ENCODE results near the gene TPGS2. TPM values are rescaled to one million over a fixed set of nuclear protein-coding genes. Genes with fewer than 3 reads are reported as not detected.

The TPGS2 gene
- total and polyA plus RNA-seq, 2 of the 8 experiments (the other 6 are each of a cell fraction or from before 2014, with no cell fraction given), result 151 to 273 TPM

- no peak overlapping the region for H2BK20ac ChIP-seq (ENCODE audit: low read length)
- H3K18ac ChIP-seq (ENCODE audit: extremely low read depth, low read length), result no peak overlapping the region
- H2BK5ac ChIP-seq (ENCODE audit: low read depth, low read length), result no peak overlapping the region
- POLR2A ChIA-PET (ENCODE audit: partially characterized antibody), result no interaction called here
- no peaks in the 10 kb centered on the region for H3K4me1 ChIP-seq (replicated peaks in 1 of 4; ENCODE audit: control insufficient read depth in 3 of 4, insufficient read depth in 4 of 4, low read length in 3 of 4)
- no peak overlapping the region for H2AFZ ChIP-seq (ENCODE audit: low read length)
- H3K79me2 ChIP-seq (ENCODE audit: control insufficient read depth in 1 of 2, insufficient read depth in 2 of 2, low read length in 2 of 2), result no peaks in the 10 kb centered on the region
- H3K23me2 ChIP-seq (ENCODE audit: low read depth, low read length), result peaks cover 2% of the 10 kb centered on the region; the same call in 1 of the 2 replicates
- no peak overlapping the region for H4K91ac ChIP-seq (replicated peaks; ENCODE audit: insufficient read length, low read length)
- TF ChIP-seq, protein P1, sequence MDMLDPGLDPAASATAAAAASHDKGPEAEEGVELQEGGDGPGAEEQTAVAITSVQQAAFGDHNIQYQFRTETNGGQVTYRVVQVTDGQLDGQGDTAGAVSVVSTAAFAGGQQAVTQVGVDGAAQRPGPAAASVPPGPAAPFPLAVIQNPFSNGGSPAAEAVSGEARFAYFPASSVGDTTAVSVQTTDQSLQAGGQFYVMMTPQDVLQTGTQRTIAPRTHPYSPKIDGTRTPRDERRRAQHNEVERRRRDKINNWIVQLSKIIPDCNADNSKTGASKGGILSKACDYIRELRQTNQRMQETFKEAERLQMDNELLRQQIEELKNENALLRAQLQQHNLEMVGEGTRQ (IDR thresholded peaks at IDR 0.05; ENCODE audit: low read length), result no peak
- TF ChIP-seq CEBPB (IDR thresholded peaks at IDR 0.05; ENCODE audit: low read depth, low read length), result no peak
- no peak for TF ChIP-seq EZH2 (IDR thresholded peaks at IDR 0.05; ENCODE audit: low read depth, low read length, severe bottlenecking)
- no peaks in the 10 kb centered on the region for H3K27me3 ChIP-seq (replicated peaks in 1 of 4; ENCODE audit: control insufficient read depth in 3 of 4, extremely low read depth in 1 of 4, insufficient read depth in 3 of 4, low read length in 3 of 4)
- no peak overlapping the region for H2BK120ac ChIP-seq (replicated peaks; ENCODE audit: low read depth, low read length)
- no peaks in the 10 kb centered on the region for H3K79me1 ChIP-seq (ENCODE audit: low read depth, low read length)
- no peak overlapping the region for H3K23ac ChIP-seq (ENCODE audit: insufficient read length)
- no peak overlapping the region for H3K56ac ChIP-seq (replicated peaks; ENCODE audit: insufficient read length, low read depth, low read length)
- no peak overlapping the region for H3K14ac ChIP-seq (ENCODE audit: insufficient read length)
- H3K36me3 ChIP-seq (ENCODE audit: control insufficient read depth in 2 of 4, insufficient read depth in 4 of 4, low read length in 3 of 4), result no peaks in the 10 kb centered on the region
- FAIRE-seq (no peak), DNase-seq (ENCODE audit: low read depth in 1 of 2, low spot score in 2 of 2) (no peak)
- H3K4ac ChIP-seq (replicated peaks; ENCODE audit: insufficient read length, low read depth, low read length), result no peak overlapping the region
- WGBS, 2 experiments (ENCODE audit: extremely low coverage in 1 of 2, insufficient coverage in 1 of 2, insufficient read length in 1 of 2, insufficient replicate concordance in 2 of 2, low coverage in 1 of 2, low lambda C conversion rate in 2 of 2, missing lambda C conversion rate in 1 of 2), result 90% methylated on average over 3 of the region's 3 CpGs; no CpG with 5 or more reads in 1 of the 2 experiments
- H2BK15ac ChIP-seq (ENCODE audit: low read length), result no peak overlapping the region
- H3K9ac ChIP-seq (replicated peaks in 1 of 4; ENCODE audit: extremely low read depth in 1 of 4, low read depth in 3 of 4, low read length in 3 of 4), result no peak overlapping the region
- CTCF ChIA-PET (ENCODE audit: partially characterized antibody), result interaction anchor here (0.6 to 3.1 kb wide), 11 partner anchors 12 to 614 kb away, joined by 3 to 17 read pairs (median 4); no protein-coding TSS in a partner anchor
- no peak overlapping the region for H4K5ac ChIP-seq (ENCODE audit: insufficient read length, low read depth, low read length)
- no peak overlapping the region for H2AK5ac ChIP-seq (ENCODE audit: low read depth, low read length)
- no peak overlapping the region for H3K4me3 ChIP-seq (ENCODE audit: extremely low read depth in 1 of 4, insufficient read depth in 2 of 4, low read depth in 3 of 4, low read length in 4 of 4)
- H3K27ac ChIP-seq (ENCODE audit: low read depth, low read length), result no peak overlapping the region
- H2BK12ac ChIP-seq (ENCODE audit: low read depth, low read length), result no peak overlapping the region
- H3K9me3 ChIP-seq (ENCODE audit: insufficient read depth in 2 of 2, low read depth in 1 of 2, low read length in 1 of 2), result no peaks in the 10 kb centered on the region
- no peak overlapping the region for H4K8ac ChIP-seq (ENCODE audit: extremely low read depth, insufficient read depth, low read length)
- H4K20me1 ChIP-seq (replicated peaks in 1 of 2; ENCODE audit: control insufficient read depth in 1 of 2, insufficient read depth in 2 of 2, low read length in 2 of 2), result no peaks in the 10 kb centered on the region
- no peak overlapping the region for H3K4me2 ChIP-seq (ENCODE audit: insufficient read depth in 1 of 2, low read depth in 2 of 2, low read length in 2 of 2)
Observed at GRCh38 chr18:36770315-36770946, 58.4 kb downstream of the TPGS2 start.

Data from H1 (cell line).